GM10266 (cell line): ENCODE measurements around the gene DOCK4.

Experiments
- DNase-seq: peaks from one replicate; pipeline ENCODE4 v3.0.0; 2012; ENCODE audit errors: extremely low spot score
- CTCF ChIP-seq: IDR thresholded peaks from 2 replicates; pipeline ENCODE4 v1.5.1; 2012; ENCODE audit warnings: mild to moderate bottlenecking, low read depth; ENCODE audit not compliant: control insufficient read depth, insufficient read depth; ENCODE audit errors: missing control alignments

The DOCK4 gene

GRCh38 chr7:112052993-112053736, 153.0 kb downstream of the DOCK4 start:
- TF ChIP-seq CTCF = no peak

DNA sequence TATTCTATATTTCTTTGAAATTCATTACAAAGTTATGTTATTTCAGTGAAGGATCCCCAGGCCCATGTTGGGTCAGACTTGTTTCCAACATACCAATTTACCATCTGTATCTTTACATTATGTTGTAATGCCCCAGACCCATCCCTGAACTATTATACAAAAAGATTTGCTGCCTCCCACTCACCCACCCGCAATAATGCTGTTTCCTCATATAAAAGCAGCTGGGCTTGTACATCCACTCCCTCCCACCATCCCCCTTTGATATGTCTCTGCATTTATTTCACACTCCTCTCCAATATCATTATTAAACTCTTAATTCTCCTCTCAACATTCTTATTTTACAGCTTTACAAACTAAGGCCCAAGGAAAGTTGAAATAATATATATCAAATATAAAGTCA, 153.7 kb downstream of the DOCK4 start:
- TF ChIP-seq CTCF = no peak
- no peak for DNase-seq

More at GRCh38 chr7:112052993-112053736, 153.0 kb downstream of the DOCK4 start:
- DNase-seq = no peak

GRCh38 chr7:112050250-112050881, 155.8 kb downstream of the DOCK4 start:
- no peak for DNase-seq
- TF ChIP-seq CTCF = no peak

DNA sequence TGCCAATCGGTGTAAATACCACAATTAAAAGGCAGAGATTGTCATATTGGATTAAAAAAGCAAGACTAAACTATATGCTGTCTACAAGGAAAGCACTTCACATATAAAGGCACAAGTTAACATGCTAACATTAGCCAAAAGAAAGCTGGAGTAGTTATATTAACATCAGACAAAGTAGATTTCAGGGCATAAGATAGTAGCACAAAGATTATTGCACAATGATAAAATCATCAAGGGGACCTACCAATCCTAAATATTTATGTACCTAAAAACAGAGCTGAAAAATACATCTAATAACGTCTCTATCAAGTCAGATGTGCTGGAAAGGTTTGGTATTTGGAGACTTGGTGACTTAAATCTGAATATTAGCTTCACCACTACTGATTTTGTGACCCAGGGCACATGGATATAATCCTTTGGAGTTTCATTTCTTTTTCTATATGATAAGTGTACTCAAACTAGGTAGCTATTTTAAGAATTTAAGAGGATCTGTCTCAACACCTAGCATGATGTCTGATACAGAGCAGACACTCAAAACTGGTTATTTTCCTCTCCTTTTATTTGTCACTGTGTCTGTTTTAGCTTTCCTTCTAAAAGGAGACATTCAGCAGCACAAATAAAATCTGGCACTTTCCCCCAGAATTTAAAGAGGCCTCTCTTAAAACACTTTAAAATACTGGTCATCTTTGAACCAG, 156.5 kb downstream of the DOCK4 start:
- no peak for DNase-seq
- TF ChIP-seq CTCF = no peak

DNA sequence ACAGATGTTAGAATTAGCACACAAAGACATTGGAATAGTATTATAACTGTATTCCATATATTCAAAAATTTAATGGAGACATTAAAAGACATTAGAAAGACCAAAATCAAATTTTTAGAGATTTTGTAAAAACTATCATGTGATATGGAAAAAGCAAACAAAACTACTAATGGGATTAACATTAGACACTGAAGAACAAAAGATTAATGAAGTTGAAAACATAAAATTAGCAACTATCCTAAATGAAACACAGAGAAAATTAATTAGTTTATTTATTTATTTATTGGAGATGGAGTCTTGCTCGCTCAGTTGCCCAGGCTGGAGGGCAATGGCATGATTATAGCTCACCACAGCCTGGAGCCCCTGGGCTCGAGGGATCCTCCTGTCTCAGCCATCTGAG, 158.8 kb downstream of the DOCK4 start:
- DNase-seq = no peak
- no peak for TF ChIP-seq CTCF

DNA sequence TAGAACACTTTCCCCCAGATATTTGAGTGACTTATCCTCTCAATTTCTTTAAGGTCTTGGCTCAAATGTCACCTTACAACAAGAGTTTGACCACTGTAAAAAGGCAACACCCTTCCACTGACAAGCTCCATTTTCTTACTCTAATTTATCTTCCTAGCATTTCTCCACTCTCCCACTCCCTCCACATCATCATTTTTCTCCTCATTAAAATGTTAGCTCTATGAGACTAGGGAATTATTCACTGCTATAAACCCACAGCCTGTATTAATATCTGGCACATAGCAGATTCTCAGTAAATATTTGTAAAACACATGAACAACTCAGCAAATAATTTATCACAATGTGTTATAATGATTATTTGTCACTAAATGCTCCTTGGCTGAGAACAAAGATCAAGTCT, 161.0 kb downstream of the DOCK4 start:
- DNase-seq = no peak
- no peak for TF ChIP-seq CTCF

DNA sequence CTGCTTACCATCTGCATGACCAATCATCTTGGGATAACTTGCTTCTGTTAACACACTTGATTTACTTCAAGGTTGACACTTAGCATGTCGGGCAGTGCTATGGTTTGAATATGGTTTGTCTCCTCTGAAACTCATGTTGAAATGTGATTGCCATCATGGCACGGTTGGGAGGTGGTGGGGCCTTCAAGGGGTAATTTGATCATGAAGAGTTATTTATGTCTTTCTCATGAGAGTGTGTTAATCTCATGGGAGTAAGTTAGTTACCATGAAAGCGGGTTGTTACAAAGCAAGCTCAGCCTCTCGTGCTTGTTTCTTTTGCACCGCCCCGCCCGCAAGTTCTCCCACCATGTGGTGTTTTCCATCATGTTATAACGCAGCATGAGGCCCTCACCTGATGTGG, 163.6 kb downstream of the DOCK4 start:
- no peak for DNase-seq
- TF ChIP-seq CTCF = no peak
